NCI-H524 treated with DMSO at 0.1 percent for 48 hours (cell line): ENCODE measurements around the gene HDAC8.

ENCODE experiments used
- DNase-seq: peaks from one replicate; lab custom pipeline; 2025; lab: John Stamatoyannopoulos, UW

HDAC8 gene

GRCh38 chrX:72294497-72294896 lies 278.1 kb downstream of the HDAC8 start:
- DNase-seq: no peak

DNA sequence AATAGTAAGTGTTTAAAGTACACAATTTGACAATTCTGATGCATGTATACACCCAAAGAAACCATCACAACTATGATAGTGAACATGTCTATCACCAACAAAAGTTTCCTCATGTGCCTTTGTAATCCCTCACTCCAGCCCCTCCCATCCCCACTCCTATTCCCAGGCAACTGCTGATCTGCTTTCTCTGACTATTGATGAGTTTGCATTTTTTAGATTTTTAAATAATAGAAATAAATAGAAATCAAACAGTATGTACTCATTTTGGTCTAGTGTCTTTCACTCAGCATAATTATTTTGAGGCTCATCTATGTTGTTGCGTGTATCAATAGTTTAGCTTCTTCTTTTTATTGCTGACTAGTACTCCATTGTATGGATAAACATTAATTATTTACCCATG lies 290.3 kb downstream of the HDAC8 start:
- no peak for DNase-seq

DNA sequence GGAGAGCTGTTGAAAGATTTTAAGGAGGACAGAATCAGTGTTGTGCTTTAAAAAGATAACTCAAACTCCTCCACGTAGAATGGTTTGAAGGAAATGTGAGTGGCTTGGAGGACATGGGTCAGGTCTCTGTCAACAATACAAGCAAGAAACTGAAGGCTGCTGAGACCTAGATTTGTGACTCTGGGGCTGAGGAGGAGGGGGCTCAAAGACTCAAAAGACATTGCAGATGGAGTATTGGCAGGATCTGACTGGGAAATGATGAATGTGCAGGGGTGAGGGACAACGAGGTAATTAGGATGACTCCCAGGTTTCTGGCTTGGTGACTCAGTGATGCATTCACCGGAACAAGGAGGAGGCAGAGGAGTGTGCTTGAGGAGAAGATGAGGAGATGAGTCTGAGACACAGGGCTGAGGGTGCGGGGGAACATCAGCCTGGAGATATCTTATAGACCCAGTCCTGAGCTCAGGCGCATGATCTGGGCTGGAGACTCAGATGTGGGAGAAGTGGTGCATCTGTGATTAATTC lies 292.3 kb downstream of the HDAC8 start:
- DNase-seq: no peak
